Putamen (tissue), 1 donor: ENCODE measurements around the gene FRS3.

Source experiments
- DNase-seq: peaks from one replicate; pipeline ENCODE4 v3.0.0-alpha.2; 2016; ENCODE audit warnings: low spot score

Gene FRS3

GRCh38 chr6:41728073-41728936, 51.4 kb downstream of the FRS3 start:
- DNase-seq = no peak

- DNase-seq = no peak
Measured at GRCh38 chr6:41727705-41728072, 52.0 kb downstream of the FRS3 start.

DNA sequence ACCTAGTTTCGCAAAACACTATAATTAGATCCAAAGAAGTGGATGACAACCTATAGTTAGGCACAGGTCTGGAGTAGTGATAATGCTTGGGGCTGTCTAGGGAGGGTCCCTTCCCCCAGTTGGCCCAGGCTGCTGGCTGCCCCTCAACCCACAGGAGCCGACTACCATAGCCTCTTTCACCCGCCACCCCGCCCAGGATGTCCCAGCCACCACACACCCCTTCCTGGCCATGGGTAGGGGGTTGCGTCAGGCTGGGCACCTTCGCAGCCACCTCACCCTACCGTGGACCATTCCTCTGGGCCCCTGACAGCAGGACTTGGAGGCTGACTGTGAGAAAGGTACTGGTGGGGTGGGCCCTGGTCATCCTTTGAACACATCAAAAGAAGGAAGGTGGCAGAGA, 52.8 kb downstream of the FRS3 start:
- DNase-seq = no peak

- no peak for DNase-seq
Measured at GRCh38 chr6:41724586-41725501, 54.9 kb downstream of the FRS3 start.

DNA sequence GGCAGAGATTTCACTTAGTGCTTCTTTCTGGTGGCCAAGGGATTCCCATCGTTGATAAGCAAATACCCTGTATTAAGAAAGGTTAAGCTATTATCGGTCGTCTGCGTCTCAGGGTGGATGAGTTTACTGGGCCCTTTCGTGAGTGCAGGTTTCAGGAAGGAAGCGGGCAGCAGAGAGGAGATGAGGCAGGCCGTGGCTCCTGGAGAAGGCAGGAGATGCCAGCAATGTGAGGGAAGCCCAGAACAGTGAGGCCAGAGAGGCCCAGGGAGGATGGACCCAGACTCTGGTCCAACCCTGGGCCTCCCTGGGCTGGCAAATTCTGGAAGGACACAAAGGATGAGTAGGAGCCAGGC, 55.5 kb downstream of the FRS3 start:
- no peak for DNase-seq

- DNase-seq = no peak
Measured at GRCh38 chr6:41723530-41724227, 56.0 kb downstream of the FRS3 start.

DNA sequence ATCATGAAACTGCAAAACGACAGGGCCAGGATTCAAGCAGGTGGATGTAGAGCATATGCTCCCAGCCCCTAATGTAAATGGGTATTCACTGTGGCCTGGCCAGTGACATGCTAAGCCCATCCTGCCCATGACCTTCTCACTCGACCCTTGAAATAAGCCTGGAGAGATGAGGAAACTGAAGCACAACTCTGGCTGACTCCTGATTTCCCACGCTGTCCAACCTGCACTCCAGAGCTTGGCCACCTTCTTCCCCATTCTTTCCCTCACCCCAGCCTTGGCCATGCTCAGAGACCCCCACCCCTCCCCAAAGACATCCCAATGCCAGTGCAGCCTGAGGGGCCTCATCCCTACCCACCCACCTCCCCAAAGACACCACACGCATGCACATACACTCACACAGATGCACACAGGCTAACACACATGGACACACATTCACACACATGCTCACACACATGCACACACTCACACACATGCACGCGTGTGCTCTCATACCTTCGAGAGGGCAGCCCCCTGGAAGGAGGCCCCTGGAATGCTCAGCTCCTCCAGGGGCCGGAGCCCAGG, 56.7 kb downstream of the FRS3 start:
- no peak for DNase-seq

DNA sequence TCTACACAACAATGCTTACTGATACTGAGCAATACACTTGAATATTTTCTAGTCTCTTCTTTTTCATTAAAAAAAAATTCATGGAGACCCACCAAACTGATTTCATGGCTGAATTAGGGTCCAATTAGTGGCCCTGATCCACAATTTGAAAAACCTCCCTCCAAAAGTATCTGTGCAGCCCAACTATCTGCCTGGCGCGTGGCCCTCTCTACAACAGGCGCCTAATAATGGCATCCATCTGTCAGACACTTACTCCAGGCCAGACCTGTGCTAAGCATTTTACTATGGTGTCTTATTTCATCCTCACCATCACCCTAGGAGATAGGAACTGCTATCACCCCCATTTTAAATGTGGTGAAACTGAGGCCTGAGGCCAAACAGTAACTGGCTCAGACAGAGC, 58.3 kb downstream of the FRS3 start:
- no peak for DNase-seq

- no peak for DNase-seq
Measured at GRCh38 chr6:41720783-41721182, 58.9 kb downstream of the FRS3 start.

- no peak for DNase-seq
Measured at GRCh38 chr6:41720262-41720620, 59.5 kb downstream of the FRS3 start.
